RKO (cell line): ENCODE data around the gene MBD5.
A peak's percentile ranks its signal among the peaks of the same experiment; 100 is the strongest.

Experiments used
- DNase-seq: peaks from one replicate; pipeline ENCODE4 v3.0.0-alpha.2; 2016; ENCODE audit warnings: low spot score

The MBD5 gene

GRCh38 chr2:148306027-148306426 is 285.1 kb downstream of the MBD5 start:
- no peak for DNase-seq

GRCh38 chr2:148317598-148317997 is 296.7 kb downstream of the MBD5 start:
- DNase-seq, result no peak

GRCh38 chr2:148338541-148338940 is 317.6 kb downstream of the MBD5 start:
- DNase-seq, result peak; percentile 58

- DNase-seq, result no peak
Observed at GRCh38 chr2:148342086-148342485, 321.2 kb downstream of the MBD5 start.

- DNase-seq, result no peak
Observed at GRCh38 chr2:148350199-148350598, 329.3 kb downstream of the MBD5 start.

- DNase-seq, result no peak
Observed at GRCh38 chr2:148351437-148352143, 330.7 kb downstream of the MBD5 start.

GRCh38 chr2:148358375-148358774 is 337.5 kb downstream of the MBD5 start:
- DNase-seq, result no peak

- no peak for DNase-seq
Observed at GRCh38 chr2:148360662-148361061, 339.8 kb downstream of the MBD5 start.

GRCh38 chr2:148362144-148362796 is 341.4 kb downstream of the MBD5 start:
- no peak for DNase-seq

- DNase-seq, result no peak
Observed at GRCh38 chr2:148375214-148375613, 354.3 kb downstream of the MBD5 start.

- DNase-seq, result no peak
Observed at GRCh38 chr2:148391324-148391723, 370.4 kb downstream of the MBD5 start.

- no peak for DNase-seq
Observed at GRCh38 chr2:148402786-148403185, 381.9 kb downstream of the MBD5 start.

- DNase-seq, result no peak
Observed at GRCh38 chr2:148410899-148411298, 390.0 kb downstream of the MBD5 start.

GRCh38 chr2:148416248-148416647 is 395.4 kb downstream of the MBD5 start:
- no peak for DNase-seq

GRCh38 chr2:148430101-148430500 is 409.2 kb downstream of the MBD5 start:
- no peak for DNase-seq

GRCh38 chr2:148447877-148448276 is 427.0 kb downstream of the MBD5 start:
- no peak for DNase-seq

- no peak for DNase-seq
Observed at GRCh38 chr2:148450531-148450930, 429.6 kb downstream of the MBD5 start.

- DNase-seq, result no peak
Observed at GRCh38 chr2:148451046-148451445, 430.2 kb downstream of the MBD5 start.

- no peak for DNase-seq
Observed at GRCh38 chr2:148455791-148456190, 434.9 kb downstream of the MBD5 start.

GRCh38 chr2:148458171-148458570 is 437.3 kb downstream of the MBD5 start:
- no peak for DNase-seq

GRCh38 chr2:148459377-148459778 is 438.5 kb downstream of the MBD5 start:
- DNase-seq, result no peak

GRCh38 chr2:148461876-148462275 is 441.0 kb downstream of the MBD5 start:
- no peak for DNase-seq

GRCh38 chr2:148475626-148476025 is 454.7 kb downstream of the MBD5 start:
- no peak for DNase-seq

- DNase-seq, result no peak
Observed at GRCh38 chr2:148479398-148479797, 458.5 kb downstream of the MBD5 start.
